ENCODE measurements around the gene PBRM1.

- TF ChIP-seq CTCF (IDR thresholded peaks at IDR 0.05) (no peak), POLR2A (IDR thresholded peaks at IDR 0.05) (no peak)
Measured at GRCh38 chr3:52506266-52506966, 179.3 kb downstream of the PBRM1 start.

Data from suprapubic skin (tissue), 3 donors.